Measurements from ENCODE around the gene C5AR1.
"Not testable (repeated sequence)": the region's sequence is repeated elsewhere in the genome, so short reads cannot be mapped to it uniquely, and the experiment has no call there.

C5AR1 gene

DNA sequence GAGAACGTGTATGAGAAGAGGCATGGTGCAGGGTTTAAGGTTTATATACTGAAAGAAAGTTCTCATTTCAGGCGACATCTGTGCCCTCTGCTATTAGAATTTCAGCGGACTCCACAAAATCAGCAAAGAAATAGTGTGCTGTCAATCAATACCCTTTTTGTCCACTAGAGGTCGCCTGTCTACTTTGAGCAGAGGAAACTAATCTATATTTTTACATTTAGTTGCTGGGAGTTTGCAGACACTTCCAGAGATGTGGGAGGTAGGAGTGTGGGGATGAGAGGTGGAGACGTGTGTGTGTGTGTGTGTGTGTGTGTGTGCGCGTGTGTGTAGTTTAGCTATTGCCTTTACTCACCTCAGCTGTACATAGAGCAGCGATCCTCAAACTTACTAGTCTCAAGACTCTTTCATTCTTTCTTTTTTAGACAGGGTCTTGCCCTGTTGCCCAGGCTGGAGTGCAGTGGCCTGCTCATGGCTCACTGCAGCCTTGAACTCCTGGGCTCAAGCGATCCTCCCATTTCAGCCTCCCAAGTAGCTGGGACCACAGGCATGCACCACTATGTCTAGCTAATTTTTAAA lies 25.2 kb upstream of the C5AR1 start:
- DNase-seq (ENCODE audit: low read depth): no peak

DNA sequence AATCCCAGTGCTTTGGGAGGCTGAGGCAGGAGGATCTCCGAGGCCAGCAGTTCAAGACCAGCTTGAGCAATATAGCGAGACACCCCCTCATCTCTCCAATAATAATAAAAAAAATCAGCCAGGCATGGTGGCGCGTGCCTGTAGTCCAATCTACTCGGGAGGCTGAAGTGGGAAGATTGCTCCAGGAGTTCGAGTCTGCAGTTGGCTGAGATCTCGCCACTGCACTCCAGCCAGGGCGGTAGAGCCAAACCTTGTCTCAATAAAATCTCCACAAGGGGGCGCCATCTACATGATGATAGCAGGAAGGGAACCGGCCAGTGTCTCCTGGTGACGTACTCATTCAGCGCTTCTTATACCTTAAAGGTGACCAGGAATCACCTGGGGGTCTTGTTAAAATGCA lies 13.6 kb upstream of the C5AR1 start:
- DNase-seq (ENCODE audit: low read depth): peak; percentile 45

- not testable (repeated sequence) for DNase-seq (ENCODE audit: low read depth)
Observed at GRCh38 chr19:47300867-47301266, 8.8 kb upstream of the C5AR1 start.

GRCh38 chr19:47302249-47302648 lies 7.4 kb upstream of the C5AR1 start:
- no peak for DNase-seq (ENCODE audit: low read depth)

DNA sequence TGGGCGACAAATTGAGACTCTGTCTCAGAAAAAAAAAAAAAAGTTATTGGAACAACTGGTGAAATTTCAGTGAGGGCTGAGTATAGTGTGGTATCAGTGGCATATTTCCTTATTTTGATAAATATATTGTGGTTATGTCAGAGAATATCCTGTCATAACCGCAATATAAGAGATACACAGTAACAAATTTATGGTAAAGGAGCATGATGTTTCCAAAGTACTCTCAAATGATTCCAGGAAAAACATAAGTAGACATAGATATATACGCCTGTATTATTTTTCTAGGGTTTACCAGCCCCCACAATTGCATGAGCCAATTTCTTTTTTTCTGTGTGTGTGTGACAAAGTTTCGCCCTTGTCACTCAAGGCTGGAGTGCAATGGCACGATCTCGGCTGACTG lies 5.7 kb upstream of the C5AR1 start:
- DNase-seq (ENCODE audit: low read depth): no peak

DNA sequence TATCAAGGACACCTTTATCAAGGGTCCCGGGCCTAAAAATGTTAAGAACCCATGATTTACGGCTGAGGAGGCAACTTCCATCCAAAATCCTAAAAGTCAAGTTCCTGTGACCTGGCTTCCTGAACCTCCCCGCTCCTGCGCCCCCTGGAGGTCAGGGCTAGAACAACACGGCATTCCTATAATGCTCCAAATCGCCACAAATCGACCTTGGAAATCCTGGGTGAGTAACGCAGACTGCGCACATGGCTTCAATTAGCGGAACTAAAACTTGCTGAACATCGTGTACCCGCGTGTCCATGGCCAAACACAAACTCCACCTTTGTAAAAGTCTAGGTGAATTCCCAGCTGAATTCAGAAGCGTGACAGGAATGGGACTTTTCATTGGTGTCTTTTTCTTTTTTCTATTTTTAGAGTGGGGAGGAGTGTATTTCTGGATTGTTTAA lies 4.3 kb upstream of the C5AR1 start:
- DNase-seq (ENCODE audit: low read depth): peak; percentile 42

GRCh38 chr19:47306303-47306702 lies 3.4 kb upstream of the C5AR1 start:
- no peak for DNase-seq (ENCODE audit: low read depth)

GRCh38 chr19:47309038-47309437 lies 623 bp upstream of the C5AR1 start:
- no peak for DNase-seq (ENCODE audit: low read depth)

GRCh38 chr19:47310323-47310722 lies 662 bp downstream of the C5AR1 start:
- no peak for DNase-seq (ENCODE audit: low read depth)

DNA sequence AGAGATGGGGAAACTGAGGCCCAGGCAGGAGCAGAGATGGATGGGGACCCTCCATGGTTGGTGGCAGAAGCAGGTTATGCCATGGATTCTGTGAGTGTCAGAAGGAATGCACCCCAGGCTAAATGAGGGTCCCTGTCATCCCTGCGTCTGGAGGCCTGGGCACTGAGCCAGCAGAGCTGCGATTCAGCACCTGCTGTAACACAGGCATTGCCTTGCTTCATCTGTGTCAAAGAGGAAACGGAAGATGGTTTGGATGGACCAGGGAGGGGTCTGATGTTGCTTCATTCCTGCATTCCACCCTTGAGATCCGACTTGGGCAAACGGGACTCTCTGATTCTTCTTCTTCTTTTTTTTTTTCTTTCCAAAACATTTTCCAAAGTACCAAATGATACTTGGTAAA lies 1.2 kb downstream of the C5AR1 start:
- no peak for DNase-seq (ENCODE audit: low read depth)

GRCh38 chr19:47312366-47313006 lies 2.8 kb downstream of the C5AR1 start:
- DNase-seq (ENCODE audit: low read depth): no peak

GRCh38 chr19:47313754-47314295 lies 4.2 kb downstream of the C5AR1 start:
- DNase-seq (ENCODE audit: low read depth): no peak

- DNase-seq (ENCODE audit: low read depth): no peak
Observed at GRCh38 chr19:47315125-47315821, 5.6 kb downstream of the C5AR1 start.

- DNase-seq (ENCODE audit: low read depth): no peak
Observed at GRCh38 chr19:47316513-47316912, 6.9 kb downstream of the C5AR1 start.

DNA sequence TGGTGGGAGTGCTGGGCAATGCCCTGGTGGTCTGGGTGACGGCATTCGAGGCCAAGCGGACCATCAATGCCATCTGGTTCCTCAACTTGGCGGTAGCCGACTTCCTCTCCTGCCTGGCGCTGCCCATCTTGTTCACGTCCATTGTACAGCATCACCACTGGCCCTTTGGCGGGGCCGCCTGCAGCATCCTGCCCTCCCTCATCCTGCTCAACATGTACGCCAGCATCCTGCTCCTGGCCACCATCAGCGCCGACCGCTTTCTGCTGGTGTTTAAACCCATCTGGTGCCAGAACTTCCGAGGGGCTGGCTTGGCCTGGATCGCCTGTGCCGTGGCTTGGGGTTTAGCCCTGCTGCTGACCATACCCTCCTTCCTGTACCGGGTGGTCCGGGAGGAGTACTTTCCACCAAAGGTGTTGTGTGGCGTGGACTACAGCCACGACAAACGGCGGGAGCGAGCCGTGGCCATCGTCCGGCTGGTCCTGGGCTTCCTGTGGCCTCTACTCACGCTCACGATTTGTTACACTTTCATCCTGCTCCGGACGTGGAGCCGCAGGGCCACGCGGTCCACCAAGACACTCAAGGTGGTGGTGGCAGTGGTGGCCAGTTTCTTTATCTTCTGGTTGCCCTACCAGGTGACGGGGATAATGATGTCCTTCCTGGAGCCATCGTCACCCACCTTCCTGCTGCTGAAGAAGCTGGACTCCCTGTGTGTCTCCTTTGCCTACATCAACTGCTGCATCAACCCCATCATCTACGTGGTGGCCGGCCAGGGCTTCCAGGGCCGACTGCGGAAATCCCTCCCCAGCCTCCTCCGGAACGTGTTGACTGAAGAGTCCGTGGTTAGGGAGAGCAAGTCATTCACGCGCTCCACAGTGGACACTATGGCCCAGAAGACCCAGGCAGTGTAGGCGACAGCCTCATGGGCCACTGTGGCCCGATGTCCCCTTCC lies 10.5 kb downstream of the C5AR1 start:
- no peak for DNase-seq (ENCODE audit: low read depth)

DNA sequence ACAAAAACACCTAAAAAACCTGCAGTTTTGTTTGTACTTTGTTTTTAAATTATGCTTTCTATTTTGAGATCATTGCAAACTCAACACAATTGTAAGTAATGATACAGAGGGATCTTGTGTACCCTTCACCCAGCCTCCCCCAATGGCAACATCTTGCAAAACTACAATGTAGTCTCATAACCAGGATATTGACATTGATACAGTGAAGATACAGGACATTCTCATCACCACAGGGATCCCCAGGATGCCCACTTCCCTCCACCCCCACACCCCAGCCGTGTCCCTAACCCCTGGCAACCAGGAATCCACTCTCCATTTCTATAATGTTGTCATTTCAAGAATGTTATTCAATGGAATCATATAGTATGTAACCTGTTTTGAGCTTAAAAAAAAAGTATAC lies 12.0 kb downstream of the C5AR1 start:
- DNase-seq (ENCODE audit: low read depth): no peak

GRCh38 chr19:47322058-47322457 lies 12.4 kb downstream of the C5AR1 start:
- no peak for DNase-seq (ENCODE audit: low read depth)

DNA sequence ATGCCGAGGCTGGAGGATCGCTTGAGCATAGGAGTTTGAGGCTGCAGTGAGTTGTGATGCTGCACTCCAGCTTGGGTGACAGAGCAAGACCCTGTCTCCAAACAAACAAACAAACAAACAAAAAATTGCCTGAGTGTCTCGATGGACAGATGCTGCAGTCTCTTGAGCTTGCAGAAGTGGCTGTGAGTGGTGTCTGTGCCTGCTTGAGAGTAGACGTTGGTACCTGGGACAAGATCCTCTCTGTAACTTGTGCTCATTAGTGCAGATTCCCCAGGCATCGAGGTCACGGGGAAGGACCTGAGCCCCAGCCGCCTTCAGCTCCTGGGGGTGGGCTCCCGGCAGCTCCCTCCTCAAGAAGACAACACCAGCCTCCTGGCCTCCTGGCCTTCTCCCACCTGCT lies 13.7 kb downstream of the C5AR1 start:
- no peak for DNase-seq (ENCODE audit: low read depth)

GRCh38 chr19:47323872-47324271 lies 14.2 kb downstream of the C5AR1 start:
- DNase-seq (ENCODE audit: low read depth): no peak

GRCh38 chr19:47324502-47324901 lies 14.8 kb downstream of the C5AR1 start:
- no peak for DNase-seq (ENCODE audit: low read depth)

DNA sequence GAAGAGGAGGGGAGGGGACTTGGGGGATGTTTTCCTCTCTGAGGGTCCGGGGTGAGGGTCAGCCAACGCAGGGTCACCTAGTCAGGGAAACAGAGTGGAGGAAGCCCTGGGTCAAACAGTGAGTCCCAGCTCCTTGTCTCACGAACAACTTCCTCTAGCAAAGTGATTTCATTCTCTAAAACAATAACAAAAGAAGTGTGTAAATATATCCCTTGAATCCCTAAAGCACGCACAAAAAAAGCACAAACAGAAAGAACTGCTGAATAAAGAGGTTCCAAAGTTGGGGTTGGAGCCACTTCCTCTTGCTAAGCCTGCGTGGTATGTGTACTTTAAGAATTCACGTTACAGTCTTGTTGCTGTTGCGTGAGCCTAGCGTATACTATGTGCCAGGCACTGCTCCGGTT lies 20.8 kb downstream of the C5AR1 start:
- no peak for DNase-seq (ENCODE audit: low read depth)

- DNase-seq (ENCODE audit: low read depth): no peak
Observed at GRCh38 chr19:47331490-47331889, 21.8 kb downstream of the C5AR1 start.

Data from activated T-helper 9 cell treated with anti-CD3 and anti-CD28 coated beads, Interleukin-2, amount 50 U/mL, for 16 hours (primary cell).